Osteoblast (primary cell): ENCODE measurements around the gene BLOC1S5. TPM values are rescaled to one million over a fixed set of nuclear protein-coding genes. Genes with fewer than 3 reads are reported as not detected.

ENCODE experiments used
- DNase-seq: peaks from one replicate; pipeline ENCODE4 v3.0.0; 2011; ENCODE audit warnings: low spot score, mixed read lengths; ENCODE audit not compliant: insufficient read length; ENCODE audit errors: missing footprints
- H2AFZ ChIP-seq: 2 replicates; pipeline ENCODE4 v1.6.0; 2011; ENCODE audit warnings: mild to moderate bottlenecking, low read length
- H3K27ac ChIP-seq: 2 replicates; pipeline ENCODE4 v1.5.1; 2011; ENCODE audit warnings: mild to moderate bottlenecking, low read depth, low read length, moderate library complexity
- H3K27me3 ChIP-seq: 2 replicates; pipeline ENCODE4 v1.6.0; 2012; ENCODE audit warnings: mild to moderate bottlenecking, control low read depth, inconsistent platforms, low read length, moderate library complexity; ENCODE audit not compliant: insufficient read depth
- H3K36me3 ChIP-seq: 2 replicates; pipeline ENCODE4 v1.5.1; 2011; ENCODE audit warnings: mild to moderate bottlenecking, low read length, control low read depth, moderate library complexity; ENCODE audit not compliant: insufficient read depth
- H3K4me1 ChIP-seq: 2 replicates; pipeline ENCODE4 v1.5.1; 2011; ENCODE audit warnings: mild to moderate bottlenecking, low read length, control low read depth, moderate library complexity; ENCODE audit not compliant: insufficient read depth
- H3K4me2 ChIP-seq: 2 replicates; pipeline ENCODE4 v1.6.0; 2011; ENCODE audit warnings: mild to moderate bottlenecking, low read length; ENCODE audit not compliant: insufficient read depth
- H3K4me3 ChIP-seq: fragments of 200-600 bp; sonication (generic); 3 replicates; pipeline ENCODE4 v1.5.1; 2012; ENCODE audit warnings: mild to moderate bottlenecking, low read length, inconsistent platforms; ENCODE audit not compliant: insufficient read depth
- H3K79me2 ChIP-seq: 2 replicates; pipeline ENCODE4 v1.6.0; 2012; ENCODE audit warnings: mild to moderate bottlenecking, low read length, control low read depth, inconsistent platforms; ENCODE audit not compliant: insufficient read depth
- H3K9me3 ChIP-seq: 2 replicates; pipeline ENCODE4 v1.5.1; 2011; ENCODE audit warnings: low read depth, low read length, control low read depth
- H4K20me1 ChIP-seq: 2 replicates; pipeline ENCODE4 v1.6.0; 2012; ENCODE audit warnings: mild to moderate bottlenecking, low read length, control low read depth; ENCODE audit not compliant: insufficient read depth
- total RNA-seq: library from RNA; depleted of rRNA; stranded (reverse); fragments of >200 nt; gene quantifications from 2 replicates; pipeline ENCODE4 v1.2.3, GENCODE V29; 2012
- TF ChIP-seq, protein P1 (sequence below): IDR thresholded peaks from 2 replicates; pipeline ENCODE4 v1.5.1; 2011; ENCODE audit warnings: mild to moderate bottlenecking, low read depth, low read length, moderate library complexity; ENCODE audit errors: extremely low read depth

Gene BLOC1S5
- total RNA-seq, 1 donor: 14.1 TPM

DNA sequence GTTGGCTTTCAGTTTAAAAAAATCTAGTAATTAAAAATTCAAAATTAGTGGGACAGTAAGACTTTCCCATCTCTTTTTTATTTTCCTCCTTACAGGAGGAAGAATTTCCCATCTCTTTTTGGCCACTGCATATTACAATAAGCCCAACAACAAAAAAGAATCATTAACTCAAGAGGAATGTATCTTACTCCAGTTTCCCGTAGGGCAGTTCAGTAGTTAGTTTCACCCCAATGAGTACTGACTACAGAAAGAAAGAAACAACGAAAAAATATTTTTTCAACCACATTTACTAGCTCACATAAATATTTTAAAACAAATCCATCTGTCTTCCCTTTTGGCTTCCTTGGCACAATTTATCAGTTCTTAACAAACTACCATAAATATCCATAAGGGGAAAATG is 14.9 kb upstream of the BLOC1S5 start:
- peaks cover 41% of the 10 kb centered on the region for H3K4me1 ChIP-seq
- TF ChIP-seq, protein P1, sequence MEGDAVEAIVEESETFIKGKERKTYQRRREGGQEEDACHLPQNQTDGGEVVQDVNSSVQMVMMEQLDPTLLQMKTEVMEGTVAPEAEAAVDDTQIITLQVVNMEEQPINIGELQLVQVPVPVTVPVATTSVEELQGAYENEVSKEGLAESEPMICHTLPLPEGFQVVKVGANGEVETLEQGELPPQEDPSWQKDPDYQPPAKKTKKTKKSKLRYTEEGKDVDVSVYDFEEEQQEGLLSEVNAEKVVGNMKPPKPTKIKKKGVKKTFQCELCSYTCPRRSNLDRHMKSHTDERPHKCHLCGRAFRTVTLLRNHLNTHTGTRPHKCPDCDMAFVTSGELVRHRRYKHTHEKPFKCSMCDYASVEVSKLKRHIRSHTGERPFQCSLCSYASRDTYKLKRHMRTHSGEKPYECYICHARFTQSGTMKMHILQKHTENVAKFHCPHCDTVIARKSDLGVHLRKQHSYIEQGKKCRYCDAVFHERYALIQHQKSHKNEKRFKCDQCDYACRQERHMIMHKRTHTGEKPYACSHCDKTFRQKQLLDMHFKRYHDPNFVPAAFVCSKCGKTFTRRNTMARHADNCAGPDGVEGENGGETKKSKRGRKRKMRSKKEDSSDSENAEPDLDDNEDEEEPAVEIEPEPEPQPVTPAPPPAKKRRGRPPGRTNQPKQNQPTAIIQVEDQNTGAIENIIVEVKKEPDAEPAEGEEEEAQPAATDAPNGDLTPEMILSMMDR: no peak
- H3K4me3 ChIP-seq: no peak overlapping the region
- H2AFZ ChIP-seq: no peak overlapping the region
- no peaks in the 10 kb centered on the region for H3K9me3 ChIP-seq
- no peak overlapping the region for H3K4me2 ChIP-seq
- DNase-seq: no peak
- H4K20me1 ChIP-seq: no peaks in the 10 kb centered on the region
- no peak overlapping the region for H3K27ac ChIP-seq
- H3K36me3 ChIP-seq: no peaks in the 10 kb centered on the region
- peaks cover 3% of the 10 kb centered on the region for H3K79me2 ChIP-seq
- no peaks in the 10 kb centered on the region for H3K27me3 ChIP-seq

DNA sequence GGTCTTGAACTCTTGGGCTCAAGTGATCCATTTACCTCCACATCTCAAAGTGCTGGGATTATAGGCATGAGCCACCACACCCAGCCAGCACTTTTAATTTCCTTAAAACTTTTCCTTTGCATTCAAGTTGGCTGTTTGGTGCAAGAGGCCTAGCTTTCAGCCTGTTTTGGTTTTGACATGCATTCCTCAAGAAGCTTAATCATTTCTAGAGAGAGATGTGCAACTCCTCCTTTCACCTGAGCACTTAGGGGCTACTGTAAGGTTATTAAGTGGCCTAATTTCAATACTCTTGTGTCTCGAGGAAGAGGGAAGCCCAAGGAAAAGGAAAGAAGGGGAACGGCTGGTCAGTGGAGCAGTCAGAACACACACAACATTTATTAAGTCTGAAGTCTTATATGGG is 13.8 kb upstream of the BLOC1S5 start:
- H3K27me3 ChIP-seq: no peaks in the 10 kb centered on the region
- H2AFZ ChIP-seq: no peak overlapping the region
- DNase-seq: no peak
- no peak overlapping the region for H3K4me2 ChIP-seq
- H3K36me3 ChIP-seq: no peaks in the 10 kb centered on the region
- TF ChIP-seq, protein P1: no peak
- H3K9me3 ChIP-seq: no peaks in the 10 kb centered on the region
- H3K4me1 ChIP-seq: peaks cover 30% of the 10 kb centered on the region
- peaks cover 3% of the 10 kb centered on the region for H3K79me2 ChIP-seq
- no peak overlapping the region for H3K27ac ChIP-seq
- H4K20me1 ChIP-seq: no peaks in the 10 kb centered on the region
- H3K4me3 ChIP-seq: no peak overlapping the region

DNA sequence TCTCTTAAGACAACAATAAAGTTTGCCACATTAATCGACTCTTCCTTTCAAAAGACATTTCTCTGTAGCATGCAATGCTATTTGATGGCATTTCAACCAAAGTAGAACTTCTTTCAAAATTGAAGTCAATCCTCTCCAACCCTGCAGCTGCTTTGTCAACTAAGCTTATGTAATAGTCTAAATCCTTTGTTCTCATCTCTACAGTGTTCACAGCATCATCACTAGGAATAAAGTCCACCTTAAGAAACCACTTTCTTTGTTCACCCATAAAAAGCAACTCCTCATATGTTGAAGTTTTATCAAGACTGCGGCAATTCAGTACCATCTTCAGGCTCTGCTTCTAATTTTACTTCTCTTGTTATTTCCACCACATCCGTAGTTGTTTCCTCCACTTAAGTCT is 11.5 kb upstream of the BLOC1S5 start:
- no peaks in the 10 kb centered on the region for H3K27me3 ChIP-seq
- DNase-seq: no peak
- H3K27ac ChIP-seq: no peak overlapping the region
- H3K9me3 ChIP-seq: no peaks in the 10 kb centered on the region
- no peaks in the 10 kb centered on the region for H3K36me3 ChIP-seq
- TF ChIP-seq, protein P1: no peak
- no peak overlapping the region for H2AFZ ChIP-seq
- no peaks in the 10 kb centered on the region for H3K79me2 ChIP-seq
- no peak overlapping the region for H3K4me2 ChIP-seq
- H4K20me1 ChIP-seq: no peaks in the 10 kb centered on the region
- H3K4me3 ChIP-seq: no peak overlapping the region
- H3K4me1 ChIP-seq: peaks cover 12% of the 10 kb centered on the region

DNA sequence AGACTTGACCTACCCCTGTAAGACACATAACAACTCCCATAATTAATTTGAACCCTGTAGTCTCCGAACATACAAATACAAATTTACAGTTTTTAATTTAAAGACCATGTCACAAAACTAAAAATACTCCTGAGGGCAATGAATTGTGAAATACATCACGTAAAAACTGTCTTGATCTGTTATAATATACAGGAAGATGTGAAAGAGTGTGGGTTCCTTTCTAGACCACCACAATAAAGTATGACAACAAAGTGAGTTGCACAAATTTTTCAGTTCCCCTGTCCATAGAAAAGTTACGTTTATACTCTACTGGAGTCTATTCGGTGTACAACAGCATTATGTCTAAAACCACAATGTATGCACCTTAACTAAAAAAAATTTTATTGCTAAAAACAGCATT is 11.0 kb upstream of the BLOC1S5 start:
- no peaks in the 10 kb centered on the region for H3K9me3 ChIP-seq
- no peak overlapping the region for H3K4me2 ChIP-seq
- no peak overlapping the region for H2AFZ ChIP-seq
- TF ChIP-seq, protein P1: no peak
- no peaks in the 10 kb centered on the region for H3K36me3 ChIP-seq
- H3K79me2 ChIP-seq: no peaks in the 10 kb centered on the region
- H3K4me3 ChIP-seq: no peak overlapping the region
- H3K27ac ChIP-seq: no peak overlapping the region
- peaks cover 7% of the 10 kb centered on the region for H3K4me1 ChIP-seq
- H4K20me1 ChIP-seq: no peaks in the 10 kb centered on the region
- no peak for DNase-seq
- no peaks in the 10 kb centered on the region for H3K27me3 ChIP-seq
